Glomerular visceral epithelial cell (primary cell): Measurements from ENCODE around the gene RIC1.
"Not testable (repeated sequence)": the region's sequence is repeated elsewhere in the genome, so short reads cannot be mapped to it uniquely, and the experiment has no call there.

Source experiments
- DNase-seq: peaks from one replicate; pipeline ENCODE4 v3.0.0-alpha.2; 2016; ENCODE audit errors: extremely low spot score

Gene RIC1

DNA sequence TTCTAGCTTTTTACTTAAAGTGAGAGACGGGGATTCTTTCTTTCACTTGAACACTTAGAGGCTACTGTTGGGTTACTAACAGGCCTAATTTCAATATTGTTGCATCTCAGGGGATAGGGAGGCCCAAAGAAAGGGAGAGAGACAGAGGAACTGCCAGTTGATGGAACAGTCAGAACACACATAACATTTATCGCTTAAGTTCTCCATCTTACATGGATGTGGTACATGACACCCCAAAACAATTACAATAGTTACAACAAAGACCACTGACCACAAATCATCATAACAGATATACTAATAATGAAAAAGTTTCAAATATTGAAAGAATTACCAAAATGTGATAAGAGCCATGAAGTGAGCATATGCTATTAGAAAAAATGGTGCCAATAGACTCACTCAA is 4.3 kb upstream of the RIC1 start:
- no peak for DNase-seq

DNA sequence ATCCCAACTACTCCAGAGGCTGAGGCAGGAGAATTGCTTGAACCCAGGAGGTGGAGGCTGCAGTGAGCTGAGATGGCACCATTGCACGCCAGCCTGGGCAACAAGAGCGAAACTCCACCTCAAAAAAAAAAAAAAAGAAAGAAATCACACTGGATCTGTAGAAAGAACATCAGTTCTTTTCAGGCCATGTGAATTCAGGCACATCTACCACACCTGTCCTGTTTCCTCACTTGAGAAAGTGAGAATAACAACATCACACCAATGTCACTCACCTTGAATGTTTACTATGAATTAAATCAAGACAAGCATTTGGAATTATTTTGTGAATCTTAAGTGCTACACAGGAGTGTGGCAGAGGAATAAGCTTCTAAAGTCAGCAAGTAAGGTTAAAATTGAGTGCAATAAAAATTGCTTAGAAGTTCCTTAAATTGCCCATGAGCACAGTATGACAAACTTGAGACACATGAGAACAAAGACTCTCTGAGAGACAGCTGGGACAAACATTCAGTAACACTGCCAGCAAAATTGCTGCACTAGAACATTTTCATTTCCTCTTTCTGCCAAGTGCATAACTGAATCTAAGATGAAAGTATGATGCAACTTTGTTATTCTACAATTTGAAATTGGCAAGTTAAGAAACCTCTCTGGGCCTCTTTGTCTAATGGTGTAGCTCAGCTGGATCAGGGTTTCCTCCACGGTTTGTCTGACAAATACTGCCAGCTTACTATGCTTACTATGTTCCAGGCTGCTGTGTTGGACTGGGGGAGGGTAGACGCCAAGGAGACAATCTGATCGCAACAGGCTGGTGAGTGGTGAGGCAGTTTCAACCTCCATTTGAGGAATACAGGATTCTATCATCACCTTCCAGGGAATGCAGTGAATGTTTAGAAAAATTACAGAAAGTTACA is 1.9 kb upstream of the RIC1 start:
- DNase-seq: no peak

DNA sequence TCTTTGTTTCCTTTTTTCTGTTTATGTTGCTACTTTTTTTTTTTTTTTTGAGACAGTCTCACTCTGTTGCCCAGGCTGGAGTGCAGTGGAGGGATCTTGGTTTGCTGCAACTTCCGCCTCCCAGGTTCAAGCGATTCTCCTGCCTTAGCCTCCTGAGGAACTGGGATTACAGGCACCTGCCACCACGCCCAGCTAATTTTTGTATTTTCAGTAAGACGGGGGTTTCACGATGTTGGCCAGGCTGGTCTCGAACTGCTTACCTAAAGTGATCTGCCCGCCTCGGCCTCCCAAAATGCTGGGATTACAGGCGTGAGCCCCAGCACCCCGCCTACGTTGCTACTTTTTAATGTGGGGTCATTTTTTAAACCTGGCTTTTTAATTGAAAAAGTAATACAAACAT is 1.2 kb upstream of the RIC1 start:
- DNase-seq: not testable (repeated sequence)

DNA sequence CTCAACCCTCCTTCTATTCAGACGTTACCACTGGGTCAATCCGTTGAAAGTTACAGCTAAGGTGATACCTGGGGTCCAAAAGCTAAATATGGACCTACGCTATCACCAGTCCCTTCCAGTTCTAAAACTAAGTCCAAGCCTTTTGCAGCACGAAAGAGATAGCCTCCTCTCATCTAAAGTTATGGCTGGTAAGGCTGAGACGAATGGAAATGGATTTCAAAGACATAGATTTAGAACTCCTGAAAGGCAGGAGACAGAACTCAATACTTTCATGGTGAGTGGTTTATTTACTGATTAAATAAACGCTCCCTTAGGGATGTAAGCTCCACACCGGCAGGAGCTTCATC is 751 bp upstream of the RIC1 start:
- DNase-seq: no peak

DNA sequence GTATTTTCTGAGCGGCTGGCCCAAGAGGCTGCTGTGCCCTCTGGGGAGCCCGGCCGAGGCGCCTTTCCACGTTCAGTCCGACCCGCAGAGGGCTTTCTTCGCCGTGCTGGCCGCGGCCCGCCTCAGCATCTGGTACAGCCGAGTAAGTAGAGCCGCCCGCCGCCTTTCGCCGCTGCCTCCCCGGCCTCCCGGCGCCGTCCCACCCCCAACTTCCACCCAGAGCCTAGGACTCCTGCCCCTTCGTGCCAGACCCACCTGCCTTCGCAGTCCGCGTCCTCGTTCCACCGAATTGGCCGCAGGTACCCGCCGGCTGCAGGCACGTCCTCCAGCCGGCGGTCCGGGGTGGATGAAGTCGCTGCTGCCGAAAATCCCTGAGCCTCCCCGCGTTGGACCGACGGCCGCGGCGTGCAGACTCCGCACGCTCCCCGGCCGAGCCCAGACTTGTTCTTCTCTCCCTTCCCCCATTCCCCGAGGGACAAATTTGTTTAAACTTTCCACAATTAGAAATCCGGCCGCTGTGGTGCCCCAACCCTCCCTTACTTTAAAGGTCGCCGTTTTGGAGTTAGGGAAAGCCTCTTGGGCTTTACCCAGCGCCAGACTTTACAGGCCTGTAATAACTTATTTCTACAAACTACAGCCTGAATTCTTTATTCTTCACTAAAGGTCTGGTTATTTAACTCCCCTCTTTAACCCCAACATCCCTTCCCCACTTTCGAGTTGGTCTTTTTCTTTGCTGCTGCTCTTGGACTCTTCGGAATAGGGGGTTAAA is 589 bp downstream of the RIC1 start:
- DNase-seq: no peak

DNA sequence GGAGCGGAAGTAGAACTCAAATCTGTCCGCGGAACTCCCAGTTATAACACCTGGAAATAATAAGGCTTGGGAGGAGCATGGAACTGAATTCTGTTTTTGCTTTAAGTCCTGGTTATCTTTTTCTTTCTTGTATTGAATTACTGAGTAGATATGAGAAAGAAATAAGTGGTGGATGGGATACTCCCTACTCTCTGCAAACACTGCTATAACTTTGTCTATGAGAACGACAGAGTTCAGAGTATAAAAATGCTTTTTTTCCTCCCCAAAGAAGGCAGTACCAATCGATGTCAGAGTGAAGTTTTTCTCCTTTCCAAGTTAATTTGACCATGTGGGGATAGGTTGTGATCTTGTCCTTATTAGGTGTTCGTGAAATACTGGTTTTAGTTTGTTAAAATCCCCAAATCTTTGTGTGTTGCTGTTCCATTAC is 1.2 kb downstream of the RIC1 start:
- peak; percentile 40 for DNase-seq

DNA sequence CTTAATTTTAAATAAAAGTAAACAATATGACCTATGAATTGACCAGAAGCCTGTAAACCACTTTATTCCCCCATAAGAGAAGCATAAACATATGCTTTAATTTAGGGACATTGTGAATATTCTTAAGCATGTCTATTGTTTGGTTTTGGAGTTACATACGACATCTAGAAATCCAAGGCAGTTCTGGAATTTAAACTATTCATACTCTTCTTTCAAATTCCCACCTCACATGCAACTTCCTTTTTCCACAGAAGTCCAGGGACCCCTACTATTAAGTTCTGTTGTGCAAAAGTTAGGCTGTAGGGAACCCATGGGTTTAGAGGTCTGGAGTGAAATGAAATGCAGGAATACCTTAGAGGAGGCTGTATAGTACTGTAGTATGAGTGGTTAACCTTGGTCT is 2.1 kb downstream of the RIC1 start:
- no peak for DNase-seq

DNA sequence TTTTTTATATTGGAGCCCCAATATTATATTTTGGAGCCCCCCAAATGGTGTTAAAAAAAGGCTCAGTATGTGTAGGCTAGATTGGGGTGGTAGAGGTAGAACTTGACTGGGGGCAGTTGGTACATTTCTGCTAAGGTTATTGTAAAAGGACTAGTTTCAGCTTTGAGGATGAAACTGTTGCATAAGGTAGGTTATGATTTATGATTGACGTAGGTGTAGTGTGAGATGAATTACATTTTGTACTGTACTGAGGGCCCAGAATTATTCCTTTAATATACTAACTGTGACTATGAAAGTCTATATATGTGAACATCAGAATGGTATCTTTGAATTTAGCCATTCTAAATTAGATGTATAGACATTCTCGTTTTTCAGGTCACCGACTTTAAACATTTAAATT is 3.6 kb downstream of the RIC1 start:
- DNase-seq: no peak

DNA sequence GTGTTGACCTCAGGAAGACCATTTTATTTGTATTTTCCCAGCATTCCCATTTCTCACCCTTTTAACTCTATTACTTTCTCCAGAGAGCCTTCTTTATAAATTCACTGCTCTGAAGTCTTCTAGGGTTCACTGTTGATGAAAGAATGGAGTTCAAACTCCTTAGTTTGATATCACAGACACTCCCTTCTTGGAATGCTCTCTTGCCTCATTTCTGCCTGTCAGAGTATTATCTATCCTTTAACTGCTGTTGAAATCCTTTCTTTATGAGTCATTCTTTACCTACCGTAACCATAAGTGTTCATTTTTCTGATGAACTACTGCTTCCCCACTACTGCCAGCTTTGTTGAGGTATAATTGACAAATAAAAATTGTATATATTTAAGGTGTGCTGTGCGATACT is 4.3 kb downstream of the RIC1 start:
- DNase-seq: peak; percentile 35

DNA sequence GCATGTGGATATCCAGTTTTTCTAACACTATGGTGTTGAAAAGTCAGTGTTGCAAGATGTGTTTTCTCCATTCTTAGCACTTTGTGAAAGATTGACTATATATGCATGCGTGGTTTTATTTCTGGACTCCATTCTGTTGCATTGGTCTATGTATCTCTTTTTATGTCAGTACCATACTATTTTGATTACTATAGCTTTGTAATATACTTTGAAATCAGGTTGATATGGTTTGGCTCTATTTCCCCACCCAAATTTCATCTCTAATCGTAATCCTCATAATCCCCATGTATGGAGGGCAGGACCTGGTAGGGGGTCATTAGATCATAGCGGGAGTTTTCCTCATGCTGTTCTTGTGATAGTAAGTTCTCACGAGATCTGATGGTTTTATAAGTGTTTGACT is 6.5 kb downstream of the RIC1 start:
- DNase-seq: no peak

DNA sequence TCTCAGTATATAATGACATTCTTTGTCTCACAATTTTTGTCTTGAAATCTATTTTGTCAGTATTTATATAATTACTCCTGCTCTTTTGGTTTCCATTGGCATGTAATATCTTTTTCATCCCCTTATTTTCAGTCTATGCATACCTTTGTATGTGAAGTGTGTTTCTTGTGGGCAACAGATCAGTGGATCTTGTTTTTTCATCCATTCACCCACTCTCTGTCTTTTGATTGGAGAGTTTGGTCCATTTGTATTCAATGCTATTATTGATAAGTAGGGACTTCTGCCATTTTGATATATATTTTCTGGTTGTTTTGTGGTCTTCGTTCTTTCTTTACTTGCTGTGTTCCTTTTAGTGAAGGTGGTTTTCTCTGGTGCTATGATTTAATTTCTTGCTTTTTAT is 10.9 kb downstream of the RIC1 start:
- DNase-seq: no peak

DNA sequence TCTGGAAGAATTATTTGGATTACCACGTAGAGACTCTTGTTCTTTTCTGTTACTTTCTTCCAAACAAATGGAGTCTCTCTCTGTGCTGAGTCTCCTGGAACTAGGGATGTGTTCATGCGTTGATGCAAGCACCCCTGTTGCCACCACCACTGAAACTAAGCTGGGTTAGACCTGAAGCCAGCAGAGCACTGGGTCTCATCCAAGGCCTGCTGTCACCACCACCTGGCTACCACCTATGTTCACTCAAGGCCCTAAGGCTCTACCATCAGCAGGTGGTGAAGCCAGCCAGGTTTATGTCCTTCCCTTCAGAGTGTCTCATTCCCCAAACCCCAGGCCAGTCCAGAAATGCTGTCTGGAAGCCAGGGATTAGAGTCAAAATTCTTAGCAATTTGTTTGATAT is 13.3 kb downstream of the RIC1 start:
- DNase-seq: no peak

DNA sequence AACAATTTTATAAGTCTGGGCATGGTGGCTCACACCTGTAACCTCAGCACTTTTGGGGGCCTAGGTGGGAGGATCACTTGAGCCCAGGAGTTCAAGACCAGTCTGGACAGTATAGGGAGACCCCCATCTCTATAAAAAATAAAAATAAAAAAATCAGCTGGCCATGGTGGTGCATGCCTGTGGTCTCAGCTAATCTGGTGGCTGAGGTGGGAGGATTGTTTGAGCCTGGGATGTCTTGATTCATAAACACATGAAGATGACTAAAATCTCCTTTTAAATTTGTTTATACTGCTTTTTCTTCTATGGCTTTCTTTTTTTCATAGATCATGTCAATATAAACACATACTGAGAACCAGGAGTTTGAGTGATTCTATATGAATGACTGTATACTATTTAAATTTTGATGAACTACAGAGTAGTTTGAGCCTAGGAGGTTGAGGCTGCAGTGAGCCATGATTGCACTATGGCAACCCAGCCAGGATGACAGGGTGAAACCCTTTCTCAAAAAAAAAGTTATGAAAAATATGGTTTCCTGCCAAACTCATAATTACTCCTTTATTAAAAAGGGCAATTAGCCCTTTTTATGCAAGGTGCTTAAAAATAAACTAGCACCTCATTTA is 14.2 kb downstream of the RIC1 start:
- DNase-seq: no peak

DNA sequence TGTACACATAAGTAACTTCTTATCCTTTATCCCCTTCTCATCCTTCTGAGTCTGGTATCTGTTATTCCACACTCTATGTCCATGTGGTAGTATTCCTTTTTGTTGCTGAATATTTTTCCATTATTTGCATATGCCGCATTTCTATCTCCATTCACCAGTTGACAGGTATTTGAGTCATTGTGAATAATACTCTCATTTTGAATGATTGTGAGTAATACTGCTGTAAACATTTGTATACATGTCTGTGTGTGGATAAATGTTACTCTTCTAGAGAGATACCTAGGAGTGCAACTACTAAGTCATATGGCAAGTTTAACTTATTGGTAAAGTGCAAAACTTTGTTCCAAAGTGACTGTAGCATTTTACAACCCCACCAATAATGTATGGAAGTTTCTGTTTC is 15.6 kb downstream of the RIC1 start:
- no peak for DNase-seq

DNA sequence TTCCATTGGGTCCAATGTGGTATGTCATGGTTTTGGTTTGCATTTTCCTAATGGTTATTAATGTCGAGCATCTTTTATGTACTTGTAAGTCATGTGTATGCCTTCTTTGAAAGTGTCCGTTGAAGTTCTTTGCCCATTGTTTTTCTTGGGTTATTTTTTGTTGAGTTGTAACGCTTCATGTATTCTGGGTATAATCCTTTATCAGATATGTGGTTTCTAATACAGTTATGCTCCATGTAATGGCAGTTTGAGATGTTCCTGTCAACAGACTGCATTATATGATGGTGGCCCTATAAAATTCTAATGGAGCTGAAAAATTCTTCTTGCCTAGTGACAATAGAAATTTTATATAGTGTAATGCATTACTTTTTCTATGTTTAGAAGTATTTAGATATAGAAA is 17.2 kb downstream of the RIC1 start:
- DNase-seq: no peak

DNA sequence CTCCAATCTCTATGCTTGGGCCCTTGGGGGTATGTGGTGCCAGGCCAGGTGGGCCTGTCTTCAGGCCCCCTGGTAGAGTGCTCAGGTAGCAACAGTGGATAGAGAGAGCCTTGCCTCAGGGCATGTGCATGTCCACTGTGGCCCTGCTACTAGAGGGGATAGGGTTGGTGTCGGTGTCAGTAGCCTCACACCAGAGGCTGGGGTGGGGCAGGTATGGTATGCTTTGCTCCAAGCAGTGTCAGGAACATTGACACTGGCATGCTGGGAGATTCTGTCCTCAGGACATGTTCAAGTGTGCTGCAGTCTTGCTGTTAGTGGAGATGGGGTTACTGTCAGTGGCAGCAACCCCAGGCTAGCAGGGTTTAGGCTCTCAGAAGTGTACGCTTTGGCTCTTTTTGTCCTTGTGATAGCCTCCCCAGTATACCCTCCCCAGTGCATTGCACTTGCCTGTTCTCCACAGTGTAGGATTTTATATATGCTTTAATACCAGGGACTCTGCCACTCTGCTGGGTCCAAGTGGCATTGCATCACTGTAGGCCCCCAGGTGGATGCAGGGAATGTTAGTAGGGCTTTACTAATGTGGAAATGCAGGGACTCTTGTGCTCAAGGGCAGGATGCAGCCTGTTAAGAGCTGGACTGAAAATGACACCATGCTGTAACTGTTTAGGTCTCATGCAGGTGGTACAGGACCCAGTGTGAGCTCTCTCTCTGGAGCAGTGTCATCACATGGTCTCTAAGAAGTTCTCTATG is 21.6 kb downstream of the RIC1 start:
- no peak for DNase-seq

DNA sequence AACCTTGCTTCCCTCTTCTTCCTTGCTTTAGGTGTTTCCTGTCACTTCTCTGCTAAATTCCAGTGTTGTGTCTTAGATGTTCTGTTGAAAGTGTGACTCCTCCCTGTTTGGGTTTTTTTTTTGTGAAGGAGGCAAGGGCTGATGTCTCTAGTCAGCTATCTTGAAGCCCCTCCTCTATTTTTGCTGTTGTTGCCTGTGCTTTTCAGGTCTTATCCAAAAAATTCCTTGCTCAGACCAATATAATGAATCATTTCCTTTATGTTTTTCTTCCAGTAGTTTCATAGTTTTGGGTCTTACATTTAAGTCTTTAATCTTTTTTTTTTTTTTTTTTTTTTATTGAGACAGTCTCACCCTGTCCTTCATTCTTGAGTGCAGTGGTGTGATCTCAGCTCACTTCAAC is 22.3 kb downstream of the RIC1 start:
- no peak for DNase-seq

DNA sequence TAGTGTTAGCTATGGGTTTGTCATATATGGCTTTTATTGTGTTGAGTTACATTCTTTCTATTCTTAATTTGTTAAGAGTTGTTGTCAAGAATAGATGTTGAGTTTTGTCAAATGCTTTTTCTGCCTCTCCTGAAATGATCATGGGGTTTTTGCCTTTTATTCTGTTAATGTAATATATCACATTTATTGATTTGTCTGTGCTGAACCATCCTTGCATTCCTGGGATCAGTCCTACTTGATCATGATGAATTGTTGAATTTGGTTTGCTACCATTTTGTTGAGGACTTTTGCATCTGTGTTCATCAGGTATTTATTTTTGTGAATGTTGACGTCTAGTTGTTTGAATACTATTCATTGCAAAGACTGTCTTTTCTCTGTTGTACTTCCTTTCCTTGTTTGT is 23.9 kb downstream of the RIC1 start:
- DNase-seq: no peak

DNA sequence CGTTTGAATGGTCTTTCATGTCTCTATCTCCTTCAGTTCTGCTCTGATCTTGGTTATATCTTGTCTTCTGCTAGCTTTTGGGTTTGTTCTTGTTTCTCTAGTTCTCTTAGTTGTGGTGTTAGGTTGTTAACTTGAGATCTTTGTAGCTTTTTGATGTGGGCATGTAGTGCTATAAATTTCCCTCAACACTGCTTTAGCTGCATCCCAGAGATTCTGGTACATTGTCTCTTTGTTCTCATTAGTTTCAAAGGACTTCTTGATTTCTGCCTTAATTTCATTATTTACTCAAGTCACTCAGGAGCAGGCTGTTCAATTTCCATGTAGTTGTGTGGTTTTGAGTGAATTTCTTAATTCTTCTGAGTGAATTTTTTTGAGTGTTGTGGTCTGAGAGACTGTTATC is 33.9 kb downstream of the RIC1 start:
- not testable (repeated sequence) for DNase-seq

DNA sequence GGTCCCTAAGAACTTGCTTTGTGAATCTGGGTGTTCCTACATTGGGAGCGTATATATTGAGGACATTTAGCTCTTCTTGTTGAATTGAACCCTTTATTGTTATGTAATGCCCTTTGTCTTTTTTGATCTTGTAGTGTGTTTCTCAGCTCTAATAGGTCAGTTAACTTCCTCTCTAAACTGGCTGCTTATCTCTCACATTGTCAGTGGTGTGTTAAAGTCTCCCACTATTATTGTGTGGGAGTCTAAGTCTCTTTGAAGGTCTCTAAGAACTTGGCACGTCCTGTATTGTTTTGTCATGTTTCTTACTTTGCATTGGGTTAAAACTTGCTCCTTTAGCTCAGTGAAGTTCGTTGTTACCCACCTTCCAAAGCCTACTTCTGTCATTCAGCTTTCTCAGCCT is 36.2 kb downstream of the RIC1 start:
- DNase-seq: no peak

DNA sequence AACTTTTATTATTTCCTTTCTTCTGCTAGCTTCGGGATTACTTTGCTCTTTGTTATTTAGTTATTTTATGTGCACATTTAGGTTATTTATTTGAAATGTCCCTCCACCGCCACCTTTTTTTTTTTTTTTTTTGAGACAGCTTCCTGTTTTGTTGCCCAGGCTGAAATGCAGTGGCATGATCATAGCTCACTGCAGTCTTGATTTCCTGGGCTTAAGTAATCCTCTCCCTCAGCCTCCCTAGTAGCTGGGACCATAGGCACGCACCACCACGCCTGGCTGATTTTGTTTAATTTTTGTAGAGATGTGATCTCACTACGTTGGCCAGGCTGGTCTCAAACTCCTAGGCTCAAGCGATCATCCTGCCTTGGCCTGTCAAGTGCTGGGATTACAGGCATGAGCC is 38.5 kb downstream of the RIC1 start:
- DNase-seq: no peak

DNA sequence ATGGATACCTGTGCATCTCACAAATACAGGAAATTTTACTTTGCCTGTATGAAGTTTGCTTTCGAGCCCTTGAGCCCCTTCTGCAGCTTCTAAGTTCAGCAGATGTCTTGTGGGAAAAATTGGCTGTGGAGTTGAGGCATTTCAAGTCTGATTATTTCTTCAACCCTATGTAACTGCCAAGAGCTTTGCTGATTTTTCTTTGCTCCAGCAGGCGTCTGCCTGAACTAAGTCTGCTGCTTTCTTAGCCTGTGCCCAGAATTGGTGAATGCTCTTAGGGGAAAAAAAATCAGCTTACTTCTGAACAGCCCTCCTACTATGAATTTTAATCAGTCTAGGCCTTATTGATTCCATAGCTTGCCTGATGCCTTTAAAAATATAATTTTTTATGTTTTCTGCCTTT is 41.2 kb downstream of the RIC1 start:
- no peak for DNase-seq
